Psoas muscle (tissue), 8 donors: ENCODE measurements around the gene SNCA. TPM values are rescaled to one million over a fixed set of nuclear protein-coding genes. Genes with fewer than 3 reads are reported as not detected.
A peak's percentile ranks its signal among the peaks of the same experiment; 100 is the strongest.

ENCODE experiments used
- ATAC-seq, 4 donors: fragments of 200-7000 bp; cut with Tn5 transposase; one replicate each; pipeline ENCODE4 v1.9.1; 2020; ENCODE audit warnings: moderate library complexity in 3 of 4, mild to moderate bottlenecking in 2 of 4
- DNase-seq, 2 donors: peaks; one replicate each; pipeline ENCODE4 v3.0.0-alpha.2; 2020
- H3K27ac ChIP-seq: fragments of 200-600 bp; one replicate; pipeline ENCODE4 v1.8.0; 2022
- H3K27me3 ChIP-seq, 3 donors: fragments of 200-600 bp in 1 of 3; one replicate each; pipeline versions ENCODE4 v1.6.1 to v1.8.0; 2013 to 2022; ENCODE audit warnings: low read length in 2 of 3, mild to moderate bottlenecking in 2 of 3, moderate library complexity in 1 of 3; ENCODE audit not compliant: insufficient read depth in 3 of 3
- H3K36me3 ChIP-seq, 2 donors: fragments of 200-600 bp in 1 of 2; one replicate each; pipeline versions ENCODE4 v1.6.1 to v1.8.0; 2013 to 2022; ENCODE audit warnings: low read depth in 1 of 2, mild to moderate bottlenecking in 1 of 2, moderate library complexity in 1 of 2; ENCODE audit not compliant: insufficient read depth in 1 of 2
- H3K4me1 ChIP-seq: fragments of 200-600 bp; one replicate; pipeline ENCODE4 v1.8.0; 2022
- H3K4me3 ChIP-seq: fragments of 200-600 bp; one replicate; pipeline ENCODE4 v1.8.0; 2022; ENCODE audit warnings: mild to moderate bottlenecking
- H3K9me3 ChIP-seq: fragments of 200-600 bp; one replicate; pipeline ENCODE4 v1.8.0; 2022
- WGBS, 3 donors: extraction: QIAGEN DNeasy Blood & Tissue Kit; methylation state at CpG; one replicate each; pipeline versions ENCODE4 v1.1.6 to v1.1.7; 2013; 5-methylcytosine and 5-hydroxymethylcytosine counted together
- intact Hi-C, 2 donors: fragments of 100-400 bp; cut with DNase I; formaldehyde crosslinking; loops; one replicate each; pipeline versions ENCODE4 v1.11.0 to v1.14.2; 2022
- polyA plus RNA-seq, 3 donors: library from polyadenylated mRNA; stranded (reverse); fragments of 200-250 nt; gene quantifications; one replicate each; pipeline ENCODE4 v1.2.3, GENCODE V29; 2013
- total RNA-seq, 4 donors: library from RNA; stranded (reverse); fragmentation: NEBNext Ultra II Directional in 2 of 4; extraction: Animal tissue kit (Norgen Biotek cat#: 25700) in 2 of 4; gene quantifications; one replicate each; pipeline versions ENCODE4 v1.2.1 to v1.2.4, GENCODE V29; 2021 to 2023
- TF ChIP-seq, protein P1 (sequence below): fragments of 200-600 bp; IDR thresholded peaks from one replicate; pipeline ENCODE4 v1.8.0; 2022; ENCODE audit warnings: antibody characterized with exemption
- donor health status: healthy with polysubstance abuse.
- donor health status: DM: no; HTN: no; CAD: no; lungs with moderate emphysema.
- donor health status: Bipolar disorder and iron deficiency.
- donor health status: healthy.
- donor health status: DM: yes; HTN: yes; CAD: no.
- donor health status: DM: no; HTN: no; CAD: no.
- donor health status: DM: no; HTN: no; CAD: no.
- donor health status: DM: yes; HTN: yes; CAD: no.

SNCA gene
- total and polyA plus RNA-seq, 7 donors = 0.27 to 4.6 (median 0.83) TPM

DNA sequence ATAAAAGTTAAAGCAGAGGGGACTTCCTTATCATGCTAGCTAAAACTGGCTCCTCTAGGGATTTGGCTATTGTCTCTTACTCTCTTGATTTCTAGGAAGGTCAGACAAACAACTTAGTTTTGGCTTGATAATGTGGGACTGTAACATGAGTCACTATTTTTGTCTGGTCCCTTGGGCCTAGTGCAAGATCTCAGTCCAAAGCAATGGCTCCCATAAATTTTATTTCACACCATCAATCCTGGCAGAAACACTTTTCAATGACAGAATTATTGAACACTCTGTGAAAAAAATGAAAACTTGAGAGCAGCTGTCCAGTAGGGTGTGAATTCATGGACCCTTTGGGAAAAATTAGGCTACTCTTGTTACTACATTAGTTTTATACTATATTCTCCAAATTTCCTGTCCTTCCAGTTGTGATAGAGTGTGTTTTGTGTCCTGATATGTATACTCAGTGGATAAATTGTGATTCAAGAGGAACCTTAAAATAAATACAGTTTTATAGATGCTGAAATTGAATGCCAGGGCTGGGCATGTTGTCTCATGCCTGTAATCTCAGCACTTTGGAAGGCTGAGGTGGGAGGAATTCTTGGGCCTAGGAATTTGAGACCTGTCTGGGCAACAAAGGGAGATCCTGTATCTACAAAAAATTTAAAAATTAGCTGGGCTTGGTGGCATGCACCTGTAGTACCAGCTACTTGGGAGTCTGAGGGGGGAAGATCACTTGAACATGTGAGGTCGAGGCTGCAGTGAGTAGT is 10.8 kb upstream of the SNCA start:
- no peak for ATAC-seq
- WGBS, 3 donors = 83 to 88% (median 84%) methylated on average over 1 of the region's 1 CpG
- Histone ChIP-seq H3K4me3 (no peak overlapping the region), H3K27ac (no peak overlapping the region), H3K9me3 (no peaks in the 10 kb centered on the region), H3K27me3 (no peaks in the 10 kb centered on the region), H3K36me3 (no peaks in the 10 kb centered on the region), H3K4me1 (no peaks in the 10 kb centered on the region)
- intact Hi-C loops = no loop called here
- DNase-seq = no peak
- TF ChIP-seq, protein P1, sequence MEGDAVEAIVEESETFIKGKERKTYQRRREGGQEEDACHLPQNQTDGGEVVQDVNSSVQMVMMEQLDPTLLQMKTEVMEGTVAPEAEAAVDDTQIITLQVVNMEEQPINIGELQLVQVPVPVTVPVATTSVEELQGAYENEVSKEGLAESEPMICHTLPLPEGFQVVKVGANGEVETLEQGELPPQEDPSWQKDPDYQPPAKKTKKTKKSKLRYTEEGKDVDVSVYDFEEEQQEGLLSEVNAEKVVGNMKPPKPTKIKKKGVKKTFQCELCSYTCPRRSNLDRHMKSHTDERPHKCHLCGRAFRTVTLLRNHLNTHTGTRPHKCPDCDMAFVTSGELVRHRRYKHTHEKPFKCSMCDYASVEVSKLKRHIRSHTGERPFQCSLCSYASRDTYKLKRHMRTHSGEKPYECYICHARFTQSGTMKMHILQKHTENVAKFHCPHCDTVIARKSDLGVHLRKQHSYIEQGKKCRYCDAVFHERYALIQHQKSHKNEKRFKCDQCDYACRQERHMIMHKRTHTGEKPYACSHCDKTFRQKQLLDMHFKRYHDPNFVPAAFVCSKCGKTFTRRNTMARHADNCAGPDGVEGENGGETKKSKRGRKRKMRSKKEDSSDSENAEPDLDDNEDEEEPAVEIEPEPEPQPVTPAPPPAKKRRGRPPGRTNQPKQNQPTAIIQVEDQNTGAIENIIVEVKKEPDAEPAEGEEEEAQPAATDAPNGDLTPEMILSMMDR = no peak

DNA sequence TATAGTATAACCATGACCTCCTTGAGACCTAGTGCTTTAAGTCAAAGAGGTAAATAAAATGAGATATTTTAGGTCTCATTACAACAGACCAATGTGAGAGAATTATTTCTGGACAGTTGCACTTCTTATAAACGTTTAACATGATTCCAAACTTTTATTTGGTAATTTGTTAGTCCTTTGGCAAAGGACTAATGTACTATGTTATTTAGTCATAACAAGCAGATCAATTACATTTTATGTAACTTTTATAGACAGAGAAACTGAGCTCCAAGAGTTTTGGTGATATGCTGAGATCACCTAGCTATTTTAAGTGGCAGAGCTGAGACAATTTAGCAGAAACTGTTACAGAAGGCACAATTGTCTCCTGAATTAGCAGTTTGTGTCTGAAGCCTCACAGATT is 2.6 kb upstream of the SNCA start:
- no peaks in the 10 kb centered on the region for H3K4me1 ChIP-seq
- DNase-seq (no peak), ATAC-seq (no peak)
- no peak overlapping the region for H3K4me3 ChIP-seq
- H3K27ac ChIP-seq = no peak overlapping the region
- H3K36me3 ChIP-seq = no peaks in the 10 kb centered on the region
- intact Hi-C loops = no loop called here
- H3K9me3 ChIP-seq = no peaks in the 10 kb centered on the region
- WGBS, 3 donors = 53 to 61% (median 55%) methylated on average over 1 of the region's 1 CpG
- TF ChIP-seq, protein P1 = no peak
- H3K27me3 ChIP-seq = peaks cover 6 to 43% (median 8%) of the 10 kb centered on the region in 3 donors

DNA sequence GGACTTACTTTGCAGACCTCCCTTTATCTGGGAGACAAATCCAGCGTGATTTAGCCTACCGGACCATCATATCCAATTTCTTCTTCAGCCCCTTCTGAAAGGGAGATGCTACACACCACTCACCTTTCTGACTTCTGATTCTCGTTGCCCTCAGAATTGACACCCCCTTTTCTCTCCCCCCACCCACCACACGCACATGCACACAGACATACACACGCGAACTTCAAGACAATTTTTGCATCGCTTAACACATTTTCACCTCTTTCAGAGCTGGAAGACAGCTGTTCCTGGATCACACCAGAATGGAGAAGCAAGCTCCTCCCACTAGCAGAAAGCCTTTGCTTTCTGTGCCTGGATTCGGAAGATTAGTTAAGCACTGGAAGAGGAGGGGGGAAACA is 1.0 kb upstream of the SNCA start:
- DNase-seq (no peak), ATAC-seq (no peak)
- H3K36me3 ChIP-seq = no peaks in the 10 kb centered on the region
- peak overlapping the region; percentile 63 for H3K4me3 ChIP-seq
- intact Hi-C loops = no loop called here
- H3K27ac ChIP-seq = no peak overlapping the region
- TF ChIP-seq, protein P1 = no peak
- no peaks in the 10 kb centered on the region for H3K4me1 ChIP-seq
- H3K9me3 ChIP-seq = no peaks in the 10 kb centered on the region
- WGBS, 3 donors = 1 to 2% (median 2%) methylated on average over 8 of the region's 8 CpGs
- peaks cover 6 to 43% (median 8%) of the 10 kb centered on the region in 3 donors for H3K27me3 ChIP-seq

DNA sequence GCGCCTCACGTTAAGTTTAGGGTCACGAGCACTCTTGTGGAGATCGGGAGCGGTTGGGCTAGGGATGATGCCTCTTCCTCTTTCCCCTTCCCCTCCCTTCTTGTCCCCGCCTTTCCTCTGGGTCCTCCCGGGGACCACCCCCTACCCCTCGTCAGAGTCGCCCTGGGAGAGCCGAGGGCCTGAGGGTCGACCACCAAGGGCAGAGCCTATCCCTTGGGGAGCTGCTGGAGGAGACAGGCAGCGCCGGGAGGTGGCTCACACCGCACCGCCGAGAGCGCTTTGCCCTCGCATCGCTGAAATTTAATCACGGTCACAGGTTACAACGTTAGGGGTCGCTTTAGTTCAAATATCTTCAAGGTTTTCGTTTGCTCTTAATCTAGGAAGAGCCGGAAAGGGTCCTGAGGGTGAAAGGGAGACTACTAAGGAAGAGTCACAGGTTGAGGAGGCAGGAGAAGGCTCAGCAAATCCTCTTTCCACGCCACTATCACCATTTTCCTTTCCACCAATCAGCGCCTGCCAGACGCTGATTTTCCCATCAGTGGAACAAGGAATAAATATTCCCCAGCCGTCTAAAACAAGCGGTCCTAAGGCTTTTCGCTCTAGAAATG is 528 bp upstream of the SNCA start:
- peak in 2 of 4 donors; percentile 12 to 27 for ATAC-seq
- peak overlapping the region; percentile 63 for H3K4me3 ChIP-seq
- WGBS, 3 donors = 0 to 1% (median 1%) methylated on average over 28 to 30 of the region's 30 CpGs
- no peaks in the 10 kb centered on the region for H3K4me1 ChIP-seq
- intact Hi-C loops = no loop called here
- TF ChIP-seq, protein P1 = no peak
- no peaks in the 10 kb centered on the region for H3K36me3 ChIP-seq
- DNase-seq = no peak
- no peaks in the 10 kb centered on the region for H3K9me3 ChIP-seq
- H3K27ac ChIP-seq = no peak overlapping the region
- H3K27me3 ChIP-seq = peaks cover 6 to 43% (median 8%) of the 10 kb centered on the region in 3 donors
